H1 (cell line): ENCODE measurements around the gene REC8. TPM values are rescaled to one million over a fixed set of nuclear protein-coding genes. Genes with fewer than 3 reads are reported as not detected.
"Not testable (repeated sequence)": the region's sequence is repeated elsewhere in the genome, so short reads cannot be mapped to it uniquely, and the experiment has no call there.

ENCODE experiments used
- CTCF ChIA-PET: fragments of 300-600 bp; sonication (Branson Sonifier 250); formaldehyde crosslinking; loops from one replicate; lab custom pipeline; 2021; ENCODE audit not compliant: partially characterized antibody; lab: Charles Lee
- POLR2A ChIA-PET: fragments of 300-600 bp; sonication (Branson Sonifier 250); formaldehyde crosslinking; loops from one replicate; lab custom pipeline; 2021; ENCODE audit warnings: inconsistent platforms; ENCODE audit not compliant: partially characterized antibody; lab: Charles Lee
- DNase-seq, 2 experiments: peaks; one replicate each; pipeline versions ENCODE4 v3.0.0 to v3.0.0-alpha.2; 2010 to 2022; ENCODE audit warnings: low spot score in 2 of 2, low read depth in 1 of 2, mixed read lengths in 1 of 2
- FAIRE-seq: peaks from 2 replicates; lab custom pipeline; 2011; peaks lifted over from hg19 to GRCh38; lab: Jason Lieb, UNC
- H2AFZ ChIP-seq: 2 replicates; pipeline ENCODE4 v1.8.1; 2012; ENCODE audit warnings: low read length, inconsistent platforms
- H2AK5ac ChIP-seq: 2 replicates; pipeline ENCODE4 v1.6.1; 2013; ENCODE audit warnings: low read depth, low read length
- H2BK120ac ChIP-seq: replicated peaks from 2 replicates; pipeline ENCODE3; 2013; ENCODE audit warnings: low read depth, low read length, inconsistent platforms
- H2BK12ac ChIP-seq: 2 replicates; pipeline ENCODE4 v1.6.1; 2013; ENCODE audit warnings: low read depth, low read length
- H2BK15ac ChIP-seq: 2 replicates; pipeline ENCODE4 v1.6.1; 2013; ENCODE audit warnings: low read length
- H2BK20ac ChIP-seq: 2 replicates; pipeline ENCODE4 v1.6.1; 2013; ENCODE audit warnings: low read length
- H2BK5ac ChIP-seq: 2 replicates; pipeline ENCODE4 v1.6.1; 2013; ENCODE audit warnings: low read depth, low read length
- H3K14ac ChIP-seq: 2 replicates; pipeline ENCODE4 v1.6.1; 2013; ENCODE audit warnings: inconsistent platforms; ENCODE audit not compliant: insufficient read length
- H3K18ac ChIP-seq: 2 replicates; pipeline ENCODE4 v1.6.1; 2013; ENCODE audit warnings: low read length; ENCODE audit errors: extremely low read depth
- H3K23ac ChIP-seq: 2 replicates; pipeline ENCODE4 v1.6.1; 2013; ENCODE audit warnings: inconsistent platforms; ENCODE audit not compliant: insufficient read length
- H3K23me2 ChIP-seq: 2 replicates; pipeline ENCODE4 v1.6.1; 2013; ENCODE audit warnings: low read depth, low read length
- H3K27ac ChIP-seq: 2 replicates; pipeline ENCODE4 v1.6.1; 2011; ENCODE audit warnings: low read depth, low read length, inconsistent platforms
- H3K27me3 ChIP-seq, 4 experiments: replicated peaks in 1 of 4; 1 replicate in 1 of 4; 2 replicates in 3 of 4; pipeline versions ENCODE4 v1.6.1 to v1.8.1; 2011 to 2013; ENCODE audit warnings: low read length in 3 of 4, mild to moderate bottlenecking in 3 of 4, inconsistent platforms in 2 of 4, mixed read lengths in 2 of 4, moderate library complexity in 1 of 4; ENCODE audit not compliant: control insufficient read depth in 3 of 4, insufficient read depth in 3 of 4; ENCODE audit errors: extremely low read depth in 1 of 4
- H3K36me3 ChIP-seq, 4 experiments: 2 replicates each; pipeline versions ENCODE4 v1.6.1 to v1.8.1; 2011 to 2013; ENCODE audit warnings: mild to moderate bottlenecking in 4 of 4, low read length in 3 of 4, moderate library complexity in 2 of 4, control low read depth in 1 of 4, inconsistent platforms in 1 of 4; ENCODE audit not compliant: insufficient read depth in 4 of 4, control insufficient read depth in 2 of 4
- H3K4ac ChIP-seq: replicated peaks from 2 replicates; pipeline ENCODE3; 2013; ENCODE audit warnings: low read length, low read depth, mixed read lengths, inconsistent platforms; ENCODE audit not compliant: insufficient read length
- H3K4me1 ChIP-seq, 4 experiments: replicated peaks in 1 of 4; 1 replicate in 1 of 4; 2 replicates in 3 of 4; pipeline versions ENCODE4 v1.6.1 to v1.8.1; 2011 to 2013; ENCODE audit warnings: low read length in 3 of 4, inconsistent platforms in 2 of 4, mixed read lengths in 1 of 4; ENCODE audit not compliant: insufficient read depth in 4 of 4, control insufficient read depth in 3 of 4
- H3K4me2 ChIP-seq, 2 experiments: 2 replicates each; pipeline versions ENCODE4 v1.6.1 to v1.8.1; 2011 to 2013; ENCODE audit warnings: low read depth in 2 of 2, low read length in 2 of 2, control low read depth in 1 of 2, inconsistent platforms in 1 of 2, mild to moderate bottlenecking in 1 of 2; ENCODE audit not compliant: insufficient read depth in 1 of 2
- H3K4me3 ChIP-seq, 4 experiments: fragments of 200-600, 300-600 bp in 1 of 4; sonication (generic), shearing (Covaris generic), sonication (Bioruptor Twin) in 1 of 4; 2 replicates each; pipeline versions ENCODE4 v1.5.1 to v1.8.1; 2011 to 2016; ENCODE audit warnings: low read length in 4 of 4, low read depth in 3 of 4, control low read depth in 2 of 4, inconsistent platforms in 2 of 4, mild to moderate bottlenecking in 2 of 4, mixed read lengths in 1 of 4, moderate library complexity in 1 of 4; ENCODE audit not compliant: insufficient read depth in 2 of 4; ENCODE audit errors: extremely low read depth in 1 of 4
- H3K56ac ChIP-seq: replicated peaks from 2 replicates; pipeline ENCODE3; 2013; ENCODE audit warnings: low read depth, mild to moderate bottlenecking, mixed read lengths, low read length, inconsistent platforms; ENCODE audit not compliant: insufficient read length
- H3K79me1 ChIP-seq: 2 replicates; pipeline ENCODE4 v1.6.1; 2013; ENCODE audit warnings: low read depth, low read length, control low read depth
- H3K79me2 ChIP-seq, 2 experiments: 2 replicates each; pipeline versions ENCODE4 v1.6.1 to v1.8.1; 2012 to 2013; ENCODE audit warnings: low read length in 2 of 2, mild to moderate bottlenecking in 2 of 2, inconsistent platforms in 1 of 2; ENCODE audit not compliant: insufficient read depth in 2 of 2, control insufficient read depth in 1 of 2
- H3K9ac ChIP-seq, 4 experiments: replicated peaks in 1 of 4; 1 replicate in 1 of 4; 2 replicates in 3 of 4; pipeline versions ENCODE4 v1.6.1 to v1.8.1; 2011 to 2013; ENCODE audit warnings: low read depth in 3 of 4, low read length in 3 of 4, control low read depth in 2 of 4, mild to moderate bottlenecking in 2 of 4, moderate library complexity in 2 of 4, inconsistent platforms in 1 of 4; ENCODE audit errors: extremely low read depth in 1 of 4
- H3K9me3 ChIP-seq, 2 experiments: 2 replicates each; pipeline versions ENCODE4 v1.6.1 to v1.8.1; 2012 to 2013; ENCODE audit warnings: mild to moderate bottlenecking in 2 of 2, moderate library complexity in 2 of 2, control low read depth in 1 of 2, inconsistent platforms in 1 of 2, low read depth in 1 of 2, low read length in 1 of 2, mixed read lengths in 1 of 2; ENCODE audit not compliant: insufficient read depth in 2 of 2
- H4K20me1 ChIP-seq, 2 experiments: replicated peaks in 1 of 2; 2 replicates each; pipeline versions ENCODE3 to v1.8.1; 2011 to 2013; ENCODE audit warnings: inconsistent platforms in 2 of 2, low read length in 2 of 2, mild to moderate bottlenecking in 1 of 2; ENCODE audit not compliant: insufficient read depth in 2 of 2, control insufficient read depth in 1 of 2
- H4K5ac ChIP-seq: 2 replicates; pipeline ENCODE4 v1.6.1; 2013; ENCODE audit warnings: low read length, low read depth, mixed read lengths, inconsistent platforms; ENCODE audit not compliant: insufficient read length
- H4K8ac ChIP-seq: 2 replicates; pipeline ENCODE4 v1.8.0; 2013; ENCODE audit warnings: mild to moderate bottlenecking, moderate library complexity, low read length, inconsistent platforms; ENCODE audit not compliant: insufficient read depth; ENCODE audit errors: extremely low read depth
- H4K91ac ChIP-seq: replicated peaks from 2 replicates; pipeline ENCODE3; 2013; ENCODE audit warnings: low read length, mixed read lengths, inconsistent platforms; ENCODE audit not compliant: insufficient read length
- WGBS, 2 experiments: shearing (Covaris generic) in 1 of 2; methylation state at CpG; one replicate each; pipeline versions ENCODE4 v1.1.6 to v1.1.7; 2013 to 2015; ENCODE audit warnings: low lambda C conversion rate in 2 of 2, mixed read lengths in 2 of 2, inconsistent platforms in 1 of 2, low coverage in 1 of 2, missing lambda C conversion rate in 1 of 2; ENCODE audit not compliant: insufficient replicate concordance in 2 of 2, insufficient coverage in 1 of 2, insufficient read length in 1 of 2; ENCODE audit errors: extremely low coverage in 1 of 2, missing lambda C conversion rate in 1 of 2; 5-methylcytosine and 5-hydroxymethylcytosine counted together
- polyA plus RNA-seq, 7 experiments: library from polyadenylated mRNA; depleted of rRNA in 3 of 7; stranded (reverse) in 5 of 7; unstranded in 2 of 7; fragments of >200 nt in 5 of 7; fragments of 200-250 nt in 2 of 7; gene quantifications; 1 replicate in 5 of 7; 2 replicates in 1 of 7; 4 replicates in 1 of 7; pipeline versions ENCODE4 v1.2.1 to v1.2.3, GENCODE V29; 2011 to 2013; ENCODE audit warnings: missing spikeins in 2 of 7, mixed read lengths in 2 of 7
- total RNA-seq: library from RNA; stranded (reverse); fragmentation: NEBNext Ultra II Directional; extraction: Animal tissue kit (Norgen Biotek cat#: 25700); gene quantifications from 2 replicates; pipeline ENCODE4 v1.2.1, GENCODE V29; 2021

REC8 gene
- total and polyA plus RNA-seq, 2 of the 8 experiments (the other 6 are each of a cell fraction or from before 2014, with no cell fraction given), result 9.8 to 28.5 TPM

DNA sequence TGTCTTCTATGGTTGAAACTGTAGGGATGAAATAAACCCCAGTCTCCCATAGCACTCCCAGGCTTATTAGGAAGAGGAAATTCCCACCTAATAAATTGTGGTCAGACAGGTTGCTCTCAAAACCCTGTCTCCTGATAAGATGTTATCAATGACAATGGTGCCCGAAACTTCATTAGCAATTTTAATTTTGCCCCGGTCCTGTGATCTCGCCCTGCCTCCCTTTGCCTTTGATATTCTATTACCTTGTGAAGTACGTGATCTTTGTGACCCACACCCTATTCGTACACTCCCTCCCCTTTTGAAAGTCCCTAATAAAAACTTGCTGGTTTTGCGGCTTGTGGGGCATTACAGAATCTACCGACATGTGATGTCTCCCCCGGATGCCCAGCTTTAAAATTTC lies 30.7 kb downstream of the REC8 start:
- not testable (repeated sequence) for H2AK5ac ChIP-seq, H2BK20ac ChIP-seq, H4K20me1 ChIP-seq, H3K56ac ChIP-seq, H3K14ac ChIP-seq, H3K23me2 ChIP-seq, H3K18ac ChIP-seq, H3K4me1 ChIP-seq, H2BK120ac ChIP-seq, H2AFZ ChIP-seq, H3K79me2 ChIP-seq, H3K23ac ChIP-seq, H4K91ac ChIP-seq, H3K27me3 ChIP-seq, H2BK12ac ChIP-seq, H3K9me3 ChIP-seq, H4K8ac ChIP-seq, H3K4ac ChIP-seq, DNase-seq, H3K9ac ChIP-seq, H2BK15ac ChIP-seq, H3K79me1 ChIP-seq, FAIRE-seq, H4K5ac ChIP-seq
- 45% methylated on average over 8 of the region's 8 CpGs; no CpG with 5 or more reads in 1 of the 2 experiments for WGBS, 2 experiments
- ChIA-PET POLR2A (interaction anchor here (0.9 to 5.0 kb wide), 7 partner anchors 11 to 40 kb away, joined by 3 to 24 read pairs (median 6); partner anchors contain the start of genes CHMP4A, IPO4, MDP1 and REC8), CTCF (interaction anchor here (1.0 to 2.3 kb wide), 2 partner anchors 12 to 14 kb away, joined by 3 to 9 read pairs; partner anchors contain the start of gene CHMP4A)
- Histone ChIP-seq H3K36me3 (peaks cover 9 to 34% (median 22%) of the 10 kb centered on the region in 4 experiments; a peak in 7 of 8 replicates), H3K27ac (peak overlapping the region; percentile 63; the same call in 1 of the 2 replicates), H3K4me3 (peak overlapping the region in 1 of 4 experiments; percentile 36; a peak in 2 of 8 replicates), H3K4me2 (peak overlapping the region; percentile 38 to 45; a peak in 1 of 4 replicates), H2BK5ac (0 out of 2 replicates have a peak overlapping the region, but pooled peaks have one; percentile 89)
